Measurements from ENCODE around the gene HLA-DRB5. TPM values are rescaled to one million over a fixed set of nuclear protein-coding genes. Genes with fewer than 3 reads are reported as not detected.
A peak's percentile ranks its signal among the peaks of the same experiment; 100 is the strongest.
"Not testable (repeated sequence)": the region's sequence is repeated elsewhere in the genome, so short reads cannot be mapped to it uniquely, and the experiment has no call there.

The HLA-DRB5 gene
- total and polyA plus RNA-seq, 3 experiments from 2014 or later: 0.82 to 3.2 (median 1.1) TPM

GRCh38 chr6:32484614-32484998, 45.5 kb downstream of the HLA-DRB5 start:
- no peaks in the 10 kb centered on the region for H3K4me1 ChIP-seq (ENCODE audit: insufficient read depth, low read length)
- Mint-ChIP-seq H3K4me1 (no peaks in the 10 kb centered on the region), H3K27me3 (peaks cover 5 to 10% of the 10 kb centered on the region in 2 donors), H3K4me3 (no peak overlapping the region), H3K9me3 (no peaks in the 10 kb centered on the region), H3K36me3 (no peaks in the 10 kb centered on the region), H3K27ac (no peak overlapping the region)
- H3K27me3 ChIP-seq (ENCODE audit: insufficient read depth, low read length, poor library complexity, severe bottlenecking): no peaks in the 10 kb centered on the region
- no peak for DNase-seq
- ChIA-PET POLR2A (no interaction called here), CTCF (no interaction called here)
- no peaks in the 10 kb centered on the region for H3K36me3 ChIP-seq (ENCODE audit: insufficient read depth, low read length)
- H3K4me3 ChIP-seq (ENCODE audit: low read length): no peak overlapping the region
- H3K9me3 ChIP-seq (ENCODE audit: low read length): no peaks in the 10 kb centered on the region
- H3K27ac ChIP-seq (ENCODE audit: low read depth, low read length): no peak overlapping the region

GRCh38 chr6:32483968-32484613, 46.0 kb downstream of the HLA-DRB5 start:
- no peaks in the 10 kb centered on the region for H3K9me3 ChIP-seq (ENCODE audit: low read length)
- Mint-ChIP-seq H3K27ac (no peak overlapping the region), H3K36me3 (no peaks in the 10 kb centered on the region), H3K27me3 (peaks cover 8 to 13% of the 10 kb centered on the region in 2 donors), H3K4me1 (no peaks in the 10 kb centered on the region), H3K9me3 (no peaks in the 10 kb centered on the region), H3K4me3 (no peak overlapping the region)
- no peaks in the 10 kb centered on the region for H3K36me3 ChIP-seq (ENCODE audit: insufficient read depth, low read length)
- POLR2A ChIA-PET: no interaction called here
- H3K27ac ChIP-seq (ENCODE audit: low read depth, low read length): no peak overlapping the region
- no peaks in the 10 kb centered on the region for H3K4me1 ChIP-seq (ENCODE audit: insufficient read depth, low read length)
- CTCF ChIA-PET: no interaction called here
- H3K4me3 ChIP-seq (ENCODE audit: low read length): no peak overlapping the region
- DNase-seq: no peak
- no peaks in the 10 kb centered on the region for H3K27me3 ChIP-seq (ENCODE audit: insufficient read depth, low read length, poor library complexity, severe bottlenecking)

DNA sequence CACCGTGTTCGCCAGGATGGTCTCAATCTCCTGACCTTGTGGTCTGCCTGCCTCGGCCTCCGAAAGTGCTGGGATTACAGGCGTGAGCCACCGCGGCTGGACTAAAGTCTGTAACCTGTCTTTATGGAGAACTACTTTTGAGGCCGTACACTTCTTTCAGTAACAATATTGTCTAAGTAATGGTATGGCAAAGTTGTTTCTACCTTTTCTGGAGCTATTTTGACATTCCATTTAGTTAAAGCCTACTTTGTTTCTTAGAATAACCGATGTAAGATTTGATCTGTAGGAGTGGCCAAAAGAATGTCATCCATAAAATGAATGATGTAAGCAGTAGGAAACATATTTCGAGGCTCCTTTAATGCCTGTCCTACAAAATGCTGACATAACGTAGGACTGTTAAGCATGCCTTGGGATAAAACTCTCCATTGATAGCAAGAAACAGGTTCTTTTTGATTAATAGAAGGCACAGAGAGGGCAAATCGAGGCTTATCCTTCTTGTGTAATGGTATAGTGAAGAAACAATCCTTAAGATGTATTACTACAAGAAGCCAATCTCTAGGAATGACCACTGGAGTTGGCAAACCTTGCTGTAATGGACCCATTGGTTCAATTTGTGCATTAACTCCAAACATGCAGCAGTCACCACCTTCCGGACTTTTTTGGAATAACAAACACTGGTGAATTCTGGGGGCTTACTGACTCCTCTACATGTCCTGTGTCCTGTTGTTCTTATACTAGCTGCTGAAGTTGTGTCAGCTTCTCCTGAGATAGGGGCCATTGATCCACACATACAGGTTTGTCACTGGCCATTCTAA, 54.5 kb downstream of the HLA-DRB5 start:
- Histone ChIP-seq H3K9me3 (ENCODE audit: low read length) (no peaks in the 10 kb centered on the region), H3K4me1 (ENCODE audit: insufficient read depth, low read length) (no peaks in the 10 kb centered on the region), H3K27ac (ENCODE audit: low read depth, low read length) (no peak overlapping the region), H3K4me3 (ENCODE audit: low read length) (no peak overlapping the region), H3K27me3 (ENCODE audit: insufficient read depth, low read length, poor library complexity, severe bottlenecking) (no peaks in the 10 kb centered on the region), H3K36me3 (ENCODE audit: insufficient read depth, low read length) (no peaks in the 10 kb centered on the region)
- Mint-ChIP-seq H3K4me3 (no peak overlapping the region), H3K4me1 (peaks cover 3 to 6% (median 4%) of the 10 kb centered on the region in 3 donors), H3K27me3 (peaks cover 19 to 48% of the 10 kb centered on the region in 2 donors), H3K27ac (no peak overlapping the region), H3K9me3 (peaks cover 0 to 4% (median 0%) of the 10 kb centered on the region in 5 donors), H3K36me3 (no peaks in the 10 kb centered on the region)
- ChIA-PET CTCF (no interaction called here), POLR2A (no interaction called here)
- no peak for DNase-seq

DNA sequence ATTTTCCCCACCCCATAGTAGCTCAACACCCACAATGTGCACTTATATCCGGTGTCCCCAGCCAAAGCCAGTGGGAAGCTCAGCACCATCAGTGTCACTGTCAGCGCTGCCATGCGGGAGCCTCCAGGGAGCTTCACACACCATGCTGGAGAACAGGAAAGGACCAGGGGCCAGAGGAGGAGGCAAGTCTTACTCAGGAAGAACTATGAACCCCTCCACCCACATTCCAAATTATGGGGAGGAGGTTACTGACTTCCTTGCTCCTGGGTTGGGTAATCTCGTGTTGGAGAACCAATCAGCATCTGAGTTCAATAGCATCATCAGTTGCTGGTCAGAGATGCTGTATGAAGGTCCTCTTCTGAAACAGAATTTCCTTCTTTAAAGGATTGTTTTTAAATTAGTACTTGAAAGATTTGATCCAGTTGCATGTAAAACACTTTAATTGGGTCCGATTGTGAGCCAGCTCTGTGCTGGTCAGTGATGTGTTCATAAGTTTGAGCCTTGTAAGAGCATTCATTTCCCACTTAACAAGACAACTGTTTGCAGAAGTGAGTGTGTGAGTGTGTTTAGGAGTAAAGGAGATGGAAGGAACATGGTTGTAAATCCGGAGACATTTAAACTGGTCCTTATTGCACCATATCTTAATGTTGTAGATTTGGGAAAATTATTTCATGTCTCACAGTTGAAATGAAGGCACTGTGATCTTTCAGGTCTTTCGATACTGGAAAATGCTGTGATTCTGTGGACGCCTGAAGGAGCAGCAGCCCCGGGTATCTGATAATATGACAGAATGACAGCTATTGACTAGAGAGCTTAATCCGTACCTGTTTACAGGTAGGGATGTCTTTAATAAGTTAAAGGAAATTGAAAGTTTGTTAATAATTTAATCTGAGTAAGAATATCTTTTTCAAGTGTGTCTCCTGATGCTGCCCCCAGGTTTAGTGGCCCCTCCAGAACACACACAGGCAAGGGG, 56.4 kb downstream of the HLA-DRB5 start:
- H3K4me1 ChIP-seq (ENCODE audit: insufficient read depth, low read length); CTCF ChIA-PET; H3K27ac ChIP-seq (ENCODE audit: low read depth, low read length); H3K4me3 ChIP-seq (ENCODE audit: low read length); H3K27me3 ChIP-seq (ENCODE audit: insufficient read depth, low read length, poor library complexity, severe bottlenecking); POLR2A ChIA-PET; H3K36me3 ChIP-seq (ENCODE audit: insufficient read depth, low read length); H3K9me3 Mint-ChIP-seq; H3K9me3 ChIP-seq (ENCODE audit: low read length); H3K4me3 Mint-ChIP-seq; H3K4me1 Mint-ChIP-seq; H3K36me3 Mint-ChIP-seq: not testable (repeated sequence)
- peak in 1 of 5 donors; percentile 10 for DNase-seq
- Mint-ChIP-seq H3K27me3 (peaks cover 13 to 42% of the 10 kb centered on the region in 2 donors), H3K27ac (peak overlapping the region in 4 of 8 donors; percentile 25 to 84 (median 44))

GRCh38 chr6:32472781-32473375, 57.2 kb downstream of the HLA-DRB5 start:
- Mint-ChIP-seq H3K27me3 (peaks cover 13 to 39% of the 10 kb centered on the region in 2 donors), H3K9me3 (peaks cover 0 to 5% (median 2%) of the 10 kb centered on the region in 5 donors), H3K36me3 (no peaks in the 10 kb centered on the region), H3K4me3 (peak overlapping the region in 4 of 7 donors; percentile 48 to 59 (median 50)), H3K4me1 (peaks cover 3 to 6% (median 4%) of the 10 kb centered on the region in 3 donors), H3K27ac (peak overlapping the region in 2 of 8 donors; percentile 55 to 81)
- POLR2A ChIA-PET: no interaction called here
- Histone ChIP-seq H3K9me3 (ENCODE audit: low read length) (no peaks in the 10 kb centered on the region), H3K27ac (ENCODE audit: low read depth, low read length) (no peak overlapping the region), H3K4me1 (ENCODE audit: insufficient read depth, low read length) (no peaks in the 10 kb centered on the region), H3K36me3 (ENCODE audit: insufficient read depth, low read length) (no peaks in the 10 kb centered on the region), H3K4me3 (ENCODE audit: low read length) (no peak overlapping the region), H3K27me3 (ENCODE audit: insufficient read depth, low read length, poor library complexity, severe bottlenecking) (no peaks in the 10 kb centered on the region)
- no peak for DNase-seq
- CTCF ChIA-PET: no interaction called here

DNA sequence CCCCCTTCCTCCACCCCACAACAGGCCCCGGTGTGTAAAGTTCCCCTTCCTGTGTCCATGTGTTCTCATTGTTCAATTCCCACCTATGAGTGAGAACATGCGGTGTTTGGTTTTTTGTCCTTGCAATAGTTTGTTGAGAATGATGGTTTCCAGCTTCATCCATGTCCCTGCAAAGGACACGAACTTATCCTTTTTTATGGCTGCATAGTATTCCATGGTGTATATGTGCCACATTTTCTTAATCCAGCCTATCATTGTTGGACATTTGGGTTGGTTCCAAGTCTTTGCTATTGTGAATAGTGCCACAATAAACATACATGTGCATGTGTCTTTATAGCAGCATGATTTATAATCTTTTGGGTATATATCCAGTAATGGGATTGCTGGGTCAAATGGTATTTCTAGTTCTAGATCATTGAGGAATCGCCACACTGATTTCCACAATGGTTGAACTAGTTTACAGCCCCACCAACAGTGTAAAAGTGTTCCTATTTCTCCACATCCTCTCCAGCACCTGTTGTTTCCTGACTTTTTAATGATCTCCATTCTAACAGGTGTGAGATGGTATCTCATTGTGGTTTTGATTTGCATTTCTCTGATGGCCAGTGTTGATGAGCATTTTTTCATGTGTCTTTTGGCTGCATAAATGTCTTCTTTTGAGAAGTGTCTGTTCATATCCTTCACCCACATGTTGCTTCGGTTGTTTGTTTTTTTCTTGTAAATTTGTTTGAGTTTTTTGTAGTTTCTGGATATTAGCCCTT, 62.2 kb downstream of the HLA-DRB5 start:
- H3K4me1 Mint-ChIP-seq: not testable (repeated sequence)

More for the DNA sequence above, 62.2 kb downstream of the HLA-DRB5 start:
- POLR2A ChIA-PET; H3K4me1 ChIP-seq (ENCODE audit: insufficient read depth, low read length); DNase-seq; H3K27me3 ChIP-seq (ENCODE audit: insufficient read depth, low read length, poor library complexity, severe bottlenecking); H3K4me3 Mint-ChIP-seq; H3K36me3 Mint-ChIP-seq; CTCF ChIA-PET; H3K9me3 ChIP-seq (ENCODE audit: low read length); H3K36me3 ChIP-seq (ENCODE audit: insufficient read depth, low read length); H3K27ac Mint-ChIP-seq; H3K27ac ChIP-seq (ENCODE audit: low read depth, low read length); H3K4me3 ChIP-seq (ENCODE audit: low read length): not testable (repeated sequence)
- H3K27me3 Mint-ChIP-seq: peaks cover 29 to 40% of the 10 kb centered on the region in 2 donors
- peaks cover 15 to 23% (median 19%) of the 10 kb centered on the region in 5 donors for H3K9me3 Mint-ChIP-seq
